ENCODE results near the gene NUBP1.
"Not testable (repeated sequence)": the region's sequence is repeated elsewhere in the genome, so short reads cannot be mapped to it uniquely, and the experiment has no call there.

Gene NUBP1

GRCh38 chr16:10767127-10767526 lies 23.5 kb downstream of the NUBP1 start:
- no peak overlapping the region for H3K4me3 Mint-ChIP-seq
- no peak overlapping the region for H3K27ac Mint-ChIP-seq
- H3K4me1 Mint-ChIP-seq, result peaks cover 54% of the 10 kb centered on the region
- no peak for DNase-seq (ENCODE audit: low spot score in 2 of 2)
- H3K36me3 Mint-ChIP-seq, result peaks cover 61% of the 10 kb centered on the region
- ATAC-seq, result no peak
- no peaks in the 10 kb centered on the region for H3K9me3 Mint-ChIP-seq

GRCh38 chr16:10769381-10769780 lies 25.7 kb downstream of the NUBP1 start:
- H3K9me3 Mint-ChIP-seq, result no peaks in the 10 kb centered on the region
- DNase-seq (ENCODE audit: low spot score in 2 of 2) (no peak), ATAC-seq (no peak)
- H3K27ac Mint-ChIP-seq, result no peak overlapping the region
- peaks cover 38% of the 10 kb centered on the region for H3K36me3 Mint-ChIP-seq
- peaks cover 39% of the 10 kb centered on the region for H3K4me1 Mint-ChIP-seq
- H3K4me3 Mint-ChIP-seq, result no peak overlapping the region

- H3K4me1 Mint-ChIP-seq, result peaks cover 32% of the 10 kb centered on the region
- no peaks in the 10 kb centered on the region for H3K9me3 Mint-ChIP-seq
- H3K36me3 Mint-ChIP-seq, result peaks cover 31% of the 10 kb centered on the region
- H3K4me3 Mint-ChIP-seq, result no peak overlapping the region
- DNase-seq (ENCODE audit: low spot score in 2 of 2) (no peak), ATAC-seq (no peak)
- H3K27ac Mint-ChIP-seq, result no peak overlapping the region
These were observed 27.3 kb downstream of the NUBP1 start for GRCh38 chr16:10770907-10771306.

GRCh38 chr16:10776280-10776679 lies 32.6 kb downstream of the NUBP1 start:
- Mint-ChIP-seq H3K36me3 (peaks cover 5% of the 10 kb centered on the region), H3K27ac (no peak overlapping the region), H3K4me1 (peaks cover 14% of the 10 kb centered on the region), H3K4me3 (no peak overlapping the region), H3K9me3 (no peaks in the 10 kb centered on the region)
- ATAC-seq (peak; percentile 87), DNase-seq (ENCODE audit: low spot score in 2 of 2) (no peak)

GRCh38 chr16:10776923-10777322 lies 33.3 kb downstream of the NUBP1 start:
- not testable (repeated sequence) for ATAC-seq; H3K4me3 Mint-ChIP-seq; DNase-seq (ENCODE audit: low spot score in 2 of 2)

GRCh38 chr16:10777356-10777755 lies 33.7 kb downstream of the NUBP1 start:
- DNase-seq (ENCODE audit: low spot score in 2 of 2) (no peak), ATAC-seq (no peak)
- H3K4me1 Mint-ChIP-seq, result peaks cover 13% of the 10 kb centered on the region
- peaks cover 5% of the 10 kb centered on the region for H3K36me3 Mint-ChIP-seq
- H3K27ac Mint-ChIP-seq, result no peak overlapping the region
- no peaks in the 10 kb centered on the region for H3K9me3 Mint-ChIP-seq
- H3K4me3 Mint-ChIP-seq, result no peak overlapping the region

More at GRCh38 chr16:10776923-10777322, 33.3 kb downstream of the NUBP1 start:
- H3K27ac Mint-ChIP-seq, H3K9me3 Mint-ChIP-seq, H3K36me3 Mint-ChIP-seq: not testable (repeated sequence)
- peaks cover 13% of the 10 kb centered on the region for H3K4me1 Mint-ChIP-seq

- not testable (repeated sequence) for H3K36me3 Mint-ChIP-seq; H3K9me3 Mint-ChIP-seq; ATAC-seq; H3K27ac Mint-ChIP-seq; H3K4me3 Mint-ChIP-seq; DNase-seq (ENCODE audit: low spot score in 2 of 2)
- H3K4me1 Mint-ChIP-seq, result peaks cover 13% of the 10 kb centered on the region
These were observed 36.3 kb downstream of the NUBP1 start for GRCh38 chr16:10779908-10780307.

- no peak for DNase-seq (ENCODE audit: low spot score in 2 of 2)
- Mint-ChIP-seq H3K9me3 (no peaks in the 10 kb centered on the region), H3K36me3 (no peaks in the 10 kb centered on the region), H3K27ac (no peak overlapping the region), H3K4me3 (no peak overlapping the region), H3K4me1 (peaks cover 7% of the 10 kb centered on the region)
- ATAC-seq, result no peak
These were observed 37.0 kb downstream of the NUBP1 start for GRCh38 chr16:10780628-10781027.

GRCh38 chr16:10782628-10783027 lies 39.0 kb downstream of the NUBP1 start:
- DNase-seq (ENCODE audit: low spot score in 2 of 2), result no peak
- no peak for ATAC-seq
- no peaks in the 10 kb centered on the region for H3K4me1 Mint-ChIP-seq
- H3K27ac Mint-ChIP-seq, result no peak overlapping the region
- H3K4me3 Mint-ChIP-seq, result no peak overlapping the region
- H3K9me3 Mint-ChIP-seq, result no peaks in the 10 kb centered on the region
- no peaks in the 10 kb centered on the region for H3K36me3 Mint-ChIP-seq

GRCh38 chr16:10787304-10787703 lies 43.7 kb downstream of the NUBP1 start:
- ATAC-seq (no peak), DNase-seq (ENCODE audit: low spot score in 2 of 2) (no peak)
- Mint-ChIP-seq H3K9me3 (no peaks in the 10 kb centered on the region), H3K4me1 (no peaks in the 10 kb centered on the region), H3K27ac (no peak overlapping the region), H3K4me3 (no peak overlapping the region), H3K36me3 (no peaks in the 10 kb centered on the region)

- H3K27ac Mint-ChIP-seq; H3K4me1 Mint-ChIP-seq; DNase-seq (ENCODE audit: low spot score in 2 of 2); H3K36me3 Mint-ChIP-seq; ATAC-seq; H3K9me3 Mint-ChIP-seq; H3K4me3 Mint-ChIP-seq: not testable (repeated sequence)
These were observed 45.0 kb downstream of the NUBP1 start for GRCh38 chr16:10788630-10789029.

GRCh38 chr16:10791048-10791447 lies 47.4 kb downstream of the NUBP1 start:
- Mint-ChIP-seq H3K36me3 (no peaks in the 10 kb centered on the region), H3K27ac (no peak overlapping the region), H3K4me1 (no peaks in the 10 kb centered on the region), H3K4me3 (no peak overlapping the region), H3K9me3 (no peaks in the 10 kb centered on the region)
- ATAC-seq (no peak), DNase-seq (ENCODE audit: low spot score in 2 of 2) (no peak)

- no peak for ATAC-seq
- H3K27ac Mint-ChIP-seq, result no peak overlapping the region
- H3K9me3 Mint-ChIP-seq, result no peaks in the 10 kb centered on the region
- no peaks in the 10 kb centered on the region for H3K36me3 Mint-ChIP-seq
- no peak for DNase-seq (ENCODE audit: low spot score in 2 of 2)
- no peak overlapping the region for H3K4me3 Mint-ChIP-seq
- no peaks in the 10 kb centered on the region for H3K4me1 Mint-ChIP-seq
These were observed 56.1 kb downstream of the NUBP1 start for GRCh38 chr16:10799736-10800135.

- ATAC-seq (no peak), DNase-seq (ENCODE audit: low spot score in 2 of 2) (no peak)
- Mint-ChIP-seq H3K4me1 (peaks cover 13% of the 10 kb centered on the region), H3K4me3 (no peak overlapping the region), H3K36me3 (no peaks in the 10 kb centered on the region), H3K9me3 (no peaks in the 10 kb centered on the region), H3K27ac (no peak overlapping the region)
These were observed 61.7 kb downstream of the NUBP1 start for GRCh38 chr16:10805334-10805733.

GRCh38 chr16:10806698-10807097 lies 63.1 kb downstream of the NUBP1 start:
- Mint-ChIP-seq H3K4me1 (peaks cover 24% of the 10 kb centered on the region), H3K36me3 (no peaks in the 10 kb centered on the region), H3K4me3 (no peak overlapping the region), H3K27ac (no peak overlapping the region), H3K9me3 (no peaks in the 10 kb centered on the region)
- DNase-seq (ENCODE audit: low spot score in 2 of 2), result no peak
- no peak for ATAC-seq

- DNase-seq (ENCODE audit: low spot score in 2 of 2) (no peak), ATAC-seq (no peak)
- peak overlapping the region; percentile 54 for H3K27ac Mint-ChIP-seq
- peaks cover 40% of the 10 kb centered on the region for H3K4me1 Mint-ChIP-seq
- H3K4me3 Mint-ChIP-seq, result no peak overlapping the region
- H3K9me3 Mint-ChIP-seq, result no peaks in the 10 kb centered on the region
- peaks cover 5% of the 10 kb centered on the region for H3K36me3 Mint-ChIP-seq
These were observed 64.6 kb downstream of the NUBP1 start for GRCh38 chr16:10808218-10808617.

- Mint-ChIP-seq H3K9me3 (no peaks in the 10 kb centered on the region), H3K4me1 (peaks cover 41% of the 10 kb centered on the region), H3K4me3 (no peak overlapping the region), H3K27ac (peak overlapping the region; percentile 54), H3K36me3 (peaks cover 5% of the 10 kb centered on the region)
- DNase-seq (ENCODE audit: low spot score in 2 of 2), result no peak
- no peak for ATAC-seq
These were observed 65.2 kb downstream of the NUBP1 start for GRCh38 chr16:10808850-10809249.
